KMS-11 (cell line): ENCODE results near the gene CLMN.

Source experiments
- H2AFZ ChIP-seq: fragments of 200-600 bp; sonication (generic); 2 replicates; pipeline ENCODE4 v1.6.1; 2016; ENCODE audit warnings: antibody characterized with exemption, mixed run types, low read depth
- H3K27ac ChIP-seq: fragments of 200-600 bp; sonication (generic); 2 replicates; pipeline ENCODE4 v1.6.1; 2016; ENCODE audit warnings: mild to moderate bottlenecking, mixed run types
- H3K27me3 ChIP-seq: fragments of 200-600 bp; sonication (generic); 2 replicates; pipeline ENCODE4 v1.6.1; 2017; ENCODE audit warnings: mild to moderate bottlenecking, low read depth, mixed run types, moderate library complexity; ENCODE audit not compliant: insufficient read depth
- H3K36me3 ChIP-seq: fragments of 200-600 bp; sonication (generic); 2 replicates; pipeline ENCODE4 v1.6.1; 2017; ENCODE audit warnings: mild to moderate bottlenecking, mixed run types; ENCODE audit not compliant: insufficient read depth
- H3K4me1 ChIP-seq: fragments of 200-600 bp; sonication (generic); 2 replicates; pipeline ENCODE4 v1.6.1; 2016; ENCODE audit warnings: mild to moderate bottlenecking, low read depth, mixed run types; ENCODE audit not compliant: poor library complexity, severe bottlenecking
- H3K4me2 ChIP-seq: fragments of 200-600 bp; sonication (generic); 2 replicates; pipeline ENCODE4 v1.7.0; 2016; ENCODE audit warnings: mild to moderate bottlenecking, mixed run types
- H3K4me3 ChIP-seq: fragments of 200-600 bp; sonication (generic); IDR thresholded peaks from 2 replicates; pipeline ENCODE4 v1.6.1; 2017; ENCODE audit warnings: low read depth, low read length, mixed read lengths; ENCODE audit not compliant: insufficient read depth
- H3K79me2 ChIP-seq: fragments of 200-600 bp; sonication (generic); 2 replicates; pipeline ENCODE4 v1.6.1; 2016; ENCODE audit warnings: low read depth, mixed run types; ENCODE audit not compliant: insufficient read depth
- H3K9ac ChIP-seq: fragments of 200-600 bp; sonication (generic); 2 replicates; pipeline ENCODE4 v1.6.1; 2016; ENCODE audit warnings: mild to moderate bottlenecking, mixed run types
- H4K20me1 ChIP-seq: fragments of 200-600 bp; sonication (generic); 2 replicates; pipeline ENCODE4 v1.6.1; 2016; ENCODE audit warnings: mild to moderate bottlenecking, mixed run types; ENCODE audit not compliant: insufficient read depth
- TF ChIP-seq, protein P1 (sequence below): fragments of 200-600 bp; sonication (generic); conservative IDR thresholded peaks from 2 replicates; pipeline ENCODE4 v1.6.1; 2017; ENCODE audit warnings: low read depth, mild to moderate bottlenecking, antibody characterized with exemption, low read length, moderate library complexity, mixed read lengths

Gene CLMN

DNA sequence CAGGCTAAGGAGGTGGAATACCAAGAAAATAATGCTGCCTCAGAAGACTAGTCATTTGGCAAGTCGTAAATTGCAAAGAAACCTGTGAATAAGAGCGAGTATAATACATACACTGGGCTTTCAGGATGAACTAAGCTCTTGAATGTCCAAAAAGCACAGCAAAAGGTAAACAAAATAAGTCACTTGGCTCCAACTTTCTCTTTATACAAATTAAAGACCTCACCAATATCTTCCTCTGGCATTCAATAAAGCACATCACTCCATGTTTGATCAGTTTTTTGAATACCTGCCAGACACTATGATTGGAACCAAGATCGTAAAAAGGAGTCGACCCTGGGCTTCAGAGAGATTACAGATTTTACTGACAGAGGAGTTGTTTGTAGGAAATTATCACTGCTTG is 165.8 kb downstream of the CLMN start:
- Histone ChIP-seq H3K36me3 (no peaks in the 10 kb centered on the region), H3K4me3 (no peak overlapping the region), H3K4me1 (peaks cover 13% of the 10 kb centered on the region), H2AFZ (no peak overlapping the region), H3K9ac (no peak overlapping the region), H3K27ac (no peak overlapping the region), H3K4me2 (no peak overlapping the region), H3K79me2 (peaks cover 74% of the 10 kb centered on the region), H4K20me1 (no peaks in the 10 kb centered on the region), H3K27me3 (no peaks in the 10 kb centered on the region)
- TF ChIP-seq, protein P1, sequence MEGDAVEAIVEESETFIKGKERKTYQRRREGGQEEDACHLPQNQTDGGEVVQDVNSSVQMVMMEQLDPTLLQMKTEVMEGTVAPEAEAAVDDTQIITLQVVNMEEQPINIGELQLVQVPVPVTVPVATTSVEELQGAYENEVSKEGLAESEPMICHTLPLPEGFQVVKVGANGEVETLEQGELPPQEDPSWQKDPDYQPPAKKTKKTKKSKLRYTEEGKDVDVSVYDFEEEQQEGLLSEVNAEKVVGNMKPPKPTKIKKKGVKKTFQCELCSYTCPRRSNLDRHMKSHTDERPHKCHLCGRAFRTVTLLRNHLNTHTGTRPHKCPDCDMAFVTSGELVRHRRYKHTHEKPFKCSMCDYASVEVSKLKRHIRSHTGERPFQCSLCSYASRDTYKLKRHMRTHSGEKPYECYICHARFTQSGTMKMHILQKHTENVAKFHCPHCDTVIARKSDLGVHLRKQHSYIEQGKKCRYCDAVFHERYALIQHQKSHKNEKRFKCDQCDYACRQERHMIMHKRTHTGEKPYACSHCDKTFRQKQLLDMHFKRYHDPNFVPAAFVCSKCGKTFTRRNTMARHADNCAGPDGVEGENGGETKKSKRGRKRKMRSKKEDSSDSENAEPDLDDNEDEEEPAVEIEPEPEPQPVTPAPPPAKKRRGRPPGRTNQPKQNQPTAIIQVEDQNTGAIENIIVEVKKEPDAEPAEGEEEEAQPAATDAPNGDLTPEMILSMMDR, result no peak

DNA sequence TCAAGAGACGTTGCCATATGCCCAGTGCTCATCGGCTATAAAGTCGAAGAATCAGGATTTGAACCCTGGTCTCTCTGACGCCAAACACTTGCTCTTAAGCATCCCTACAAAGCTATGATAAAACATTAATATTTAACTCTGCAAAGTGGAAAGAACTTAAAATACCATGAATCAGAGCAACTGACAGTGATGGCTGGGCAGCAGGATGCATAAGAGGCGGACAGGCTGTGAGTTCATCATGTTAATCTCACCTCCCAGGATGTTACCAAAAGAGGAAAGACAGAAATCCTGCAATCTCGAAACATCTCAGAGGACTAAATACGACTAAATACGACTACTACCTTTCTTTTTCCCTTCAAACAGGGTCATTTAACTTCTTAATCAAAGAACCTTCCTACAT is 168.1 kb downstream of the CLMN start:
- Histone ChIP-seq H3K9ac (no peak overlapping the region), H3K4me2 (no peak overlapping the region), H4K20me1 (no peaks in the 10 kb centered on the region), H2AFZ (no peak overlapping the region), H3K79me2 (peaks cover 95% of the 10 kb centered on the region), H3K4me3 (no peak overlapping the region), H3K4me1 (peaks cover 10% of the 10 kb centered on the region), H3K27me3 (no peaks in the 10 kb centered on the region), H3K27ac (no peak overlapping the region), H3K36me3 (no peaks in the 10 kb centered on the region)
- TF ChIP-seq, protein P1, result no peak

DNA sequence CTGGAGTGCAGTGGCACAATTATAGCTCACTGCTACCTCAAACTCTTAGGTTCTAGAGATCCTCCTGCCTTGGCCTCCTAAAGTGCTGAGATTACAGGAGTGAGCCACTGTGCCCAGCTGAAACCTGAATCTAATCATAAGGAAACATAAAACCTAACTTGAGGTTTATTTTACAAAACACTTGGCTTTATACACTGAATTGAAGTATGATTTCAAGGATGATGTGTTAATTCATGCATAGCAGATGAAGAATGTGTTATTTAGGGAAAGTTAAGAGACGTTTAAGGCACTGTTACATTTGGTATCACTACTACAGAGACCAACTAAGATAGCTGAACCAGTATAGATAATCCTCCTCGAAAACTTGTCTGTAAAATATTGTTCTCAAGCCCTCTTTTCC is 168.8 kb downstream of the CLMN start:
- Histone ChIP-seq H2AFZ (no peak overlapping the region), H3K9ac (no peak overlapping the region), H3K4me2 (no peak overlapping the region), H4K20me1 (no peaks in the 10 kb centered on the region), H3K27ac (no peak overlapping the region), H3K36me3 (no peaks in the 10 kb centered on the region), H3K4me3 (no peak overlapping the region), H3K27me3 (no peaks in the 10 kb centered on the region), H3K4me1 (peaks cover 10% of the 10 kb centered on the region), H3K79me2 (peaks cover 95% of the 10 kb centered on the region)
- TF ChIP-seq, protein P1, result no peak

DNA sequence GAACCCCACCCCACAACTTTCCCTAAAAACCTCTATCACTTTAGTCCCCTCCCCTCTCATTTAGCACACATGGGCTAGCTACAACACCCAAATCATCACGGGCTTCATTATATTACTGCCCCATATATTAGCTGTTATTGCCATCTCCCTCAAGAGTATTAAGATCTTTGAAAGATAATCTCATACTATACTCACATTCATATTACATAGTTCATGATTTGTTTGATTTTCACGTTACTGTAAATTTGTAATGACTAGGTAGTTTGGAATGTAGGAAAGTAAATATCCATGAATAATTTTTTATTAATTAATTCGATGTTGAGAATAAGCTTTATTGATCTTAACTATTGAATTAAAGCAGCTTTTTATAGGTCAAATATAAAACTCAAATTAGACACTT is 170.3 kb downstream of the CLMN start:
- no peak overlapping the region for H3K27ac ChIP-seq
- TF ChIP-seq, protein P1, result no peak
- H3K4me3 ChIP-seq, result no peak overlapping the region
- no peak overlapping the region for H2AFZ ChIP-seq
- H3K4me1 ChIP-seq, result peaks cover 2% of the 10 kb centered on the region
- no peaks in the 10 kb centered on the region for H4K20me1 ChIP-seq
- no peak overlapping the region for H3K4me2 ChIP-seq
- H3K79me2 ChIP-seq, result peaks cover 94% of the 10 kb centered on the region
- no peaks in the 10 kb centered on the region for H3K36me3 ChIP-seq
- H3K27me3 ChIP-seq, result no peaks in the 10 kb centered on the region
- H3K9ac ChIP-seq, result no peak overlapping the region

DNA sequence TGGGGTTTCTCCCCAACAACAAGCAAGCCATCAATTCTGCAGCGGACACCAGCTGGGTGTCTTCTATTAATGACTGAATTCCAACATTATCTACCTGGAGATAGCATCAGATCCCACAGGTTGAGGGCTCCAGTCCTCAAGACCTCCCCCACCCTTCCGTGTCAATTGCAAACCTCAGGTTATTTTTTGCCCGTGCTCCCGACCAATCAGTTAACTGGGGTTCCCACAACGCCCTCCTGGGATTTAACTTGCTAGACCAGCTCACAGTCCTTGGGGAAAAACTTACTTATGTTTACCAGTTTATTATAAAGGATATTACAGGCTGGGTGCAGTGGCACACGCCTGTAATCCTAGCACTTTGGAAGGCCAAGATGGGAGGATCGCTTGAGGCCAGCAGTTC is 172.1 kb downstream of the CLMN start:
- Histone ChIP-seq H3K36me3 (no peaks in the 10 kb centered on the region), H3K9ac (no peak overlapping the region), H3K27me3 (no peaks in the 10 kb centered on the region), H3K4me3 (no peak overlapping the region), H3K27ac (no peak overlapping the region), H4K20me1 (no peaks in the 10 kb centered on the region), H3K4me2 (no peak overlapping the region), H3K79me2 (peaks cover 90% of the 10 kb centered on the region), H3K4me1 (peaks cover 11% of the 10 kb centered on the region), H2AFZ (no peak overlapping the region)
- TF ChIP-seq, protein P1, result no peak
